Limb (tissue), 2 donors: ENCODE results near the gene GPR32.
"Not testable (repeated sequence)": the region's sequence is repeated elsewhere in the genome, so short reads cannot be mapped to it uniquely, and the experiment has no call there.

Source experiments
- DNase-seq, 2 donors: peaks; one replicate each; pipeline ENCODE4 v3.0.0-alpha.2; 2016; ENCODE audit errors: extremely low spot score in 2 of 2

GPR32 gene

GRCh38 chr19:50780753-50781435, 10.6 kb downstream of the GPR32 start:
- no peak for DNase-seq

GRCh38 chr19:50783848-50784152, 13.5 kb downstream of the GPR32 start:
- DNase-seq: not testable (repeated sequence)

GRCh38 chr19:50784710-50785109, 14.4 kb downstream of the GPR32 start:
- DNase-seq: no peak

GRCh38 chr19:50785329-50785728, 15.1 kb downstream of the GPR32 start:
- DNase-seq: no peak

GRCh38 chr19:50790396-50790795, 20.1 kb downstream of the GPR32 start, which contains the start of gene ACP4:
TSS of gene ACP4 (plus strand) at chr19:50790415. CDS start at chr19:50790415, 0 bp downstream.
- no peak for DNase-seq

- no peak for DNase-seq
Observed at GRCh38 chr19:50790922-50791467, 20.7 kb downstream of the GPR32 start.

- DNase-seq: no peak
Observed at GRCh38 chr19:50791594-50792271, 21.5 kb downstream of the GPR32 start.

GRCh38 chr19:50792272-50793250, 22.3 kb downstream of the GPR32 start:
- no peak for DNase-seq

GRCh38 chr19:50793558-50794065, 23.3 kb downstream of the GPR32 start:
- no peak for DNase-seq

GRCh38 chr19:50794074-50794875, 24.0 kb downstream of the GPR32 start:
- DNase-seq: no peak

- no peak for DNase-seq
Observed at GRCh38 chr19:50794876-50795663, 24.8 kb downstream of the GPR32 start.

GRCh38 chr19:50795664-50796073, 25.4 kb downstream of the GPR32 start:
- DNase-seq: no peak

GRCh38 chr19:50796128-50796633, 25.9 kb downstream of the GPR32 start:
- no peak for DNase-seq

GRCh38 chr19:50796634-50797428, 26.6 kb downstream of the GPR32 start:
- no peak for DNase-seq

- DNase-seq: no peak
Observed at GRCh38 chr19:50797429-50797780, 27.1 kb downstream of the GPR32 start.

GRCh38 chr19:50797781-50798658, 27.8 kb downstream of the GPR32 start:
- no peak for DNase-seq

- no peak for DNase-seq
Observed at GRCh38 chr19:50798659-50799546, 28.6 kb downstream of the GPR32 start.
